GM10847 (cell line): ENCODE measurements around the gene RPS25.

Experiments
- POLR2A ChIP-seq: IDR thresholded peaks from 2 replicates; pipeline ENCODE4 v1.6.1; 2011; ENCODE audit not compliant: insufficient read length; ENCODE audit errors: extremely low read depth

The RPS25 gene

GRCh38 chr11:119047205-119047604 lies 29.1 kb upstream of the RPS25 start:
- no peak for TF ChIP-seq POLR2A

GRCh38 chr11:119046489-119046888 lies 28.3 kb upstream of the RPS25 start:
- no peak for TF ChIP-seq POLR2A

- no peak for TF ChIP-seq POLR2A
Measured at GRCh38 chr11:119044708-119045107, 26.6 kb upstream of the RPS25 start.

- TF ChIP-seq POLR2A, result no peak
Measured at GRCh38 chr11:119042927-119043326, 24.8 kb upstream of the RPS25 start.

GRCh38 chr11:119041821-119042514 lies 23.8 kb upstream of the RPS25 start:
- no peak for TF ChIP-seq POLR2A

- TF ChIP-seq POLR2A, result no peak
Measured at GRCh38 chr11:119038884-119039283, 20.7 kb upstream of the RPS25 start.

GRCh38 chr11:119034813-119035212 lies 16.7 kb upstream of the RPS25 start:
- TF ChIP-seq POLR2A, result no peak

GRCh38 chr11:119031912-119032280 lies 13.8 kb upstream of the RPS25 start:
- no peak for TF ChIP-seq POLR2A

GRCh38 chr11:119030329-119031047 lies 12.3 kb upstream of the RPS25 start, which contains the start of gene SLC37A4:
Gene SLC37A4, minus strand, starts transcription at chr11:119030877.
- no peak for TF ChIP-seq POLR2A

- no peak for TF ChIP-seq POLR2A
Measured at GRCh38 chr11:119030029-119030328, 11.8 kb upstream of the RPS25 start.

- TF ChIP-seq POLR2A, result no peak
Measured at GRCh38 chr11:119029340-119030028, 11.3 kb upstream of the RPS25 start.

- TF ChIP-seq POLR2A, result no peak
Measured at GRCh38 chr11:119029069-119029339, 10.9 kb upstream of the RPS25 start.

GRCh38 chr11:119028346-119029068 lies 10.4 kb upstream of the RPS25 start:
- TF ChIP-seq POLR2A, result no peak

- TF ChIP-seq POLR2A, result no peak
Measured at GRCh38 chr11:119027561-119028345, 9.6 kb upstream of the RPS25 start.

GRCh38 chr11:119026970-119027369 lies 8.8 kb upstream of the RPS25 start:
- TF ChIP-seq POLR2A, result no peak
